GM19023 (cell line): Measurements from ENCODE around the gene CDIP1.

Experiments
- ATAC-seq: cut with Tn5 transposase; IDR thresholded peaks from one replicate; pipeline ENCODE4 v1.9.1; 2021; ENCODE audit warnings: mild to moderate bottlenecking, moderate library complexity; ENCODE audit not compliant: unreplicated experiment

Gene CDIP1

DNA sequence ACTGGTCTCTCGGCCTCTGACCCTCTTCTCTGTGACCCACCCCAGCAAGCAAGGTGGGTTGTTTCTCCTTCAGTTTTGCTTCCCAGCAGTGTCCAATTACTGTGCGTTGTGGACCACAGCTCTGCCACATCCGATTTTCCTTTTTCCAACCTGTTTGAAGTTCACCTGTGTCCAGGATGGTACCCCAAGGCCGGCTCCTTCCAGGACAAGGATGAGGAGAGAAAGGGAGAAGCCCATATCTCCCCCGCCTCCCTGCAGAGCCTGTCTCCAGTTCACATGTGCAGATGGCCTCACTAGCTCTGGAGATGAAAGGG, 77.7 kb downstream of the CDIP1 start:
- no peak for ATAC-seq
